ENCODE data around the gene INSYN2A. TPM values are rescaled to one million over a fixed set of nuclear protein-coding genes. Genes with fewer than 3 reads are reported as not detected.

Gene INSYN2A
- total RNA-seq, 1 donor from 2014 or later, result 7.8 TPM

- DNase-seq, result no peak
These were observed 41.4 kb downstream of the INSYN2A start for GRCh38 chr10:127154831-127155620.

GRCh38 chr10:127153181-127153580 is 43.2 kb downstream of the INSYN2A start:
- no peak for DNase-seq

- no peak for DNase-seq
These were observed 44.3 kb downstream of the INSYN2A start for GRCh38 chr10:127151981-127152699.

- no peak for DNase-seq
These were observed 44.9 kb downstream of the INSYN2A start for GRCh38 chr10:127151541-127151940.

- no peak for DNase-seq
These were observed 46.3 kb downstream of the INSYN2A start for GRCh38 chr10:127150136-127150535.

- no peak for DNase-seq
These were observed 46.8 kb downstream of the INSYN2A start for GRCh38 chr10:127149501-127150081.

GRCh38 chr10:127148933-127149220 is 47.5 kb downstream of the INSYN2A start:
- DNase-seq, result no peak

GRCh38 chr10:127148066-127148932 is 48.1 kb downstream of the INSYN2A start:
- no peak for DNase-seq

- no peak for DNase-seq
These were observed 49.7 kb downstream of the INSYN2A start for GRCh38 chr10:127146661-127147060.

Measured in occipital lobe (tissue), 2 donors.